H1 (cell line): ENCODE results near the gene NFXL1. TPM values are rescaled to one million over a fixed set of nuclear protein-coding genes. Genes with fewer than 3 reads are reported as not detected.

Experiments used
- CTCF ChIA-PET: fragments of 300-600 bp; sonication (Branson Sonifier 250); formaldehyde crosslinking; loops from one replicate; lab custom pipeline; 2021; ENCODE audit not compliant: partially characterized antibody; lab: Charles Lee
- POLR2A ChIA-PET: fragments of 300-600 bp; sonication (Branson Sonifier 250); formaldehyde crosslinking; loops from one replicate; lab custom pipeline; 2021; ENCODE audit warnings: inconsistent platforms; ENCODE audit not compliant: partially characterized antibody; lab: Charles Lee
- DNase-seq, 2 experiments: peaks; one replicate each; pipeline versions ENCODE4 v3.0.0 to v3.0.0-alpha.2; 2010 to 2022; ENCODE audit warnings: low spot score in 2 of 2, low read depth in 1 of 2, mixed read lengths in 1 of 2
- FAIRE-seq: peaks from 2 replicates; lab custom pipeline; 2011; peaks lifted over from hg19 to GRCh38; lab: Jason Lieb, UNC
- H2AFZ ChIP-seq: 2 replicates; pipeline ENCODE4 v1.8.1; 2012; ENCODE audit warnings: low read length, inconsistent platforms
- H2AK5ac ChIP-seq: 2 replicates; pipeline ENCODE4 v1.6.1; 2013; ENCODE audit warnings: low read depth, low read length
- H2BK120ac ChIP-seq: replicated peaks from 2 replicates; pipeline ENCODE3; 2013; ENCODE audit warnings: low read depth, low read length, inconsistent platforms
- H2BK12ac ChIP-seq: 2 replicates; pipeline ENCODE4 v1.6.1; 2013; ENCODE audit warnings: low read depth, low read length
- H2BK15ac ChIP-seq: 2 replicates; pipeline ENCODE4 v1.6.1; 2013; ENCODE audit warnings: low read length
- H2BK20ac ChIP-seq: 2 replicates; pipeline ENCODE4 v1.6.1; 2013; ENCODE audit warnings: low read length
- H2BK5ac ChIP-seq: 2 replicates; pipeline ENCODE4 v1.6.1; 2013; ENCODE audit warnings: low read depth, low read length
- H3K14ac ChIP-seq: 2 replicates; pipeline ENCODE4 v1.6.1; 2013; ENCODE audit warnings: inconsistent platforms; ENCODE audit not compliant: insufficient read length
- H3K18ac ChIP-seq: 2 replicates; pipeline ENCODE4 v1.6.1; 2013; ENCODE audit warnings: low read length; ENCODE audit errors: extremely low read depth
- H3K23ac ChIP-seq: 2 replicates; pipeline ENCODE4 v1.6.1; 2013; ENCODE audit warnings: inconsistent platforms; ENCODE audit not compliant: insufficient read length
- H3K23me2 ChIP-seq: 2 replicates; pipeline ENCODE4 v1.6.1; 2013; ENCODE audit warnings: low read depth, low read length
- H3K27ac ChIP-seq: 2 replicates; pipeline ENCODE4 v1.6.1; 2011; ENCODE audit warnings: low read depth, low read length, inconsistent platforms
- H3K27me3 ChIP-seq, 4 experiments: replicated peaks in 1 of 4; 1 replicate in 1 of 4; 2 replicates in 3 of 4; pipeline versions ENCODE4 v1.6.1 to v1.8.1; 2011 to 2013; ENCODE audit warnings: low read length in 3 of 4, mild to moderate bottlenecking in 3 of 4, inconsistent platforms in 2 of 4, mixed read lengths in 2 of 4, moderate library complexity in 1 of 4; ENCODE audit not compliant: control insufficient read depth in 3 of 4, insufficient read depth in 3 of 4; ENCODE audit errors: extremely low read depth in 1 of 4
- H3K36me3 ChIP-seq, 4 experiments: 2 replicates each; pipeline versions ENCODE4 v1.6.1 to v1.8.1; 2011 to 2013; ENCODE audit warnings: mild to moderate bottlenecking in 4 of 4, low read length in 3 of 4, moderate library complexity in 2 of 4, control low read depth in 1 of 4, inconsistent platforms in 1 of 4; ENCODE audit not compliant: insufficient read depth in 4 of 4, control insufficient read depth in 2 of 4
- H3K4ac ChIP-seq: replicated peaks from 2 replicates; pipeline ENCODE3; 2013; ENCODE audit warnings: low read length, low read depth, mixed read lengths, inconsistent platforms; ENCODE audit not compliant: insufficient read length
- H3K4me1 ChIP-seq, 4 experiments: replicated peaks in 1 of 4; 1 replicate in 1 of 4; 2 replicates in 3 of 4; pipeline versions ENCODE4 v1.6.1 to v1.8.1; 2011 to 2013; ENCODE audit warnings: low read length in 3 of 4, inconsistent platforms in 2 of 4, mixed read lengths in 1 of 4; ENCODE audit not compliant: insufficient read depth in 4 of 4, control insufficient read depth in 3 of 4
- H3K4me2 ChIP-seq, 2 experiments: 2 replicates each; pipeline versions ENCODE4 v1.6.1 to v1.8.1; 2011 to 2013; ENCODE audit warnings: low read depth in 2 of 2, low read length in 2 of 2, control low read depth in 1 of 2, inconsistent platforms in 1 of 2, mild to moderate bottlenecking in 1 of 2; ENCODE audit not compliant: insufficient read depth in 1 of 2
- H3K4me3 ChIP-seq, 4 experiments: fragments of 200-600, 300-600 bp in 1 of 4; sonication (generic), shearing (Covaris generic), sonication (Bioruptor Twin) in 1 of 4; 2 replicates each; pipeline versions ENCODE4 v1.5.1 to v1.8.1; 2011 to 2016; ENCODE audit warnings: low read length in 4 of 4, low read depth in 3 of 4, control low read depth in 2 of 4, inconsistent platforms in 2 of 4, mild to moderate bottlenecking in 2 of 4, mixed read lengths in 1 of 4, moderate library complexity in 1 of 4; ENCODE audit not compliant: insufficient read depth in 2 of 4; ENCODE audit errors: extremely low read depth in 1 of 4
- H3K56ac ChIP-seq: replicated peaks from 2 replicates; pipeline ENCODE3; 2013; ENCODE audit warnings: low read depth, mild to moderate bottlenecking, mixed read lengths, low read length, inconsistent platforms; ENCODE audit not compliant: insufficient read length
- H3K79me1 ChIP-seq: 2 replicates; pipeline ENCODE4 v1.6.1; 2013; ENCODE audit warnings: low read depth, low read length, control low read depth
- H3K79me2 ChIP-seq, 2 experiments: 2 replicates each; pipeline versions ENCODE4 v1.6.1 to v1.8.1; 2012 to 2013; ENCODE audit warnings: low read length in 2 of 2, mild to moderate bottlenecking in 2 of 2, inconsistent platforms in 1 of 2; ENCODE audit not compliant: insufficient read depth in 2 of 2, control insufficient read depth in 1 of 2
- H3K9ac ChIP-seq, 4 experiments: replicated peaks in 1 of 4; 1 replicate in 1 of 4; 2 replicates in 3 of 4; pipeline versions ENCODE4 v1.6.1 to v1.8.1; 2011 to 2013; ENCODE audit warnings: low read depth in 3 of 4, low read length in 3 of 4, control low read depth in 2 of 4, mild to moderate bottlenecking in 2 of 4, moderate library complexity in 2 of 4, inconsistent platforms in 1 of 4; ENCODE audit errors: extremely low read depth in 1 of 4
- H3K9me3 ChIP-seq, 2 experiments: 2 replicates each; pipeline versions ENCODE4 v1.6.1 to v1.8.1; 2012 to 2013; ENCODE audit warnings: mild to moderate bottlenecking in 2 of 2, moderate library complexity in 2 of 2, control low read depth in 1 of 2, inconsistent platforms in 1 of 2, low read depth in 1 of 2, low read length in 1 of 2, mixed read lengths in 1 of 2; ENCODE audit not compliant: insufficient read depth in 2 of 2
- H4K20me1 ChIP-seq, 2 experiments: replicated peaks in 1 of 2; 2 replicates each; pipeline versions ENCODE3 to v1.8.1; 2011 to 2013; ENCODE audit warnings: inconsistent platforms in 2 of 2, low read length in 2 of 2, mild to moderate bottlenecking in 1 of 2; ENCODE audit not compliant: insufficient read depth in 2 of 2, control insufficient read depth in 1 of 2
- H4K5ac ChIP-seq: 2 replicates; pipeline ENCODE4 v1.6.1; 2013; ENCODE audit warnings: low read length, low read depth, mixed read lengths, inconsistent platforms; ENCODE audit not compliant: insufficient read length
- H4K8ac ChIP-seq: 2 replicates; pipeline ENCODE4 v1.8.0; 2013; ENCODE audit warnings: mild to moderate bottlenecking, moderate library complexity, low read length, inconsistent platforms; ENCODE audit not compliant: insufficient read depth; ENCODE audit errors: extremely low read depth
- H4K91ac ChIP-seq: replicated peaks from 2 replicates; pipeline ENCODE3; 2013; ENCODE audit warnings: low read length, mixed read lengths, inconsistent platforms; ENCODE audit not compliant: insufficient read length
- CHD2 ChIP-seq: IDR thresholded peaks from 2 replicates; pipeline ENCODE4 v1.6.1; 2012; ENCODE audit warnings: low read length, improper control_type of control experiment
- JUN ChIP-seq: IDR thresholded peaks from 2 replicates; pipeline ENCODE4 v1.6.1; 2011; ENCODE audit warnings: low read depth, mild to moderate bottlenecking, improper control_type of control experiment, low read length
- MAX ChIP-seq: IDR thresholded peaks from 2 replicates; pipeline ENCODE4 v1.6.1; 2012; ENCODE audit warnings: inconsistent platforms
- POLR2AphosphoS5 ChIP-seq: IDR thresholded peaks from 2 replicates; pipeline ENCODE4 v1.6.1; 2011; ENCODE audit warnings: low read depth, low read length
- SAP30 ChIP-seq: fragments of 300-600 bp; sonication (generic); IDR thresholded peaks from 2 replicates; pipeline ENCODE4 v1.7.1; 2012; ENCODE audit warnings: low read length, moderate library complexity, mild to moderate bottlenecking, inconsistent platforms; ENCODE audit not compliant: insufficient read depth, insufficient replicate concordance
- SIRT6 ChIP-seq: IDR thresholded peaks from one replicate; pipeline ENCODE4 v1.7.1; 2012; ENCODE audit warnings: low read length, inconsistent platforms
- SIX5 ChIP-seq: IDR thresholded peaks from 2 replicates; pipeline ENCODE4 v1.6.1; 2011; ENCODE audit warnings: mild to moderate bottlenecking, low read depth, low read length
- TCF12 ChIP-seq: IDR thresholded peaks from 2 replicates; pipeline ENCODE4 v1.6.1; 2011; ENCODE audit warnings: low read depth, mild to moderate bottlenecking, low read length
- YY1 ChIP-seq: IDR thresholded peaks from 2 replicates; pipeline ENCODE4 v1.6.1; 2011; ENCODE audit warnings: low read depth, mild to moderate bottlenecking, low read length
- WGBS, 2 experiments: shearing (Covaris generic) in 1 of 2; methylation state at CpG; one replicate each; pipeline versions ENCODE4 v1.1.6 to v1.1.7; 2013 to 2015; ENCODE audit warnings: low lambda C conversion rate in 2 of 2, mixed read lengths in 2 of 2, inconsistent platforms in 1 of 2, low coverage in 1 of 2, missing lambda C conversion rate in 1 of 2; ENCODE audit not compliant: insufficient replicate concordance in 2 of 2, insufficient coverage in 1 of 2, insufficient read length in 1 of 2; ENCODE audit errors: extremely low coverage in 1 of 2, missing lambda C conversion rate in 1 of 2; 5-methylcytosine and 5-hydroxymethylcytosine counted together
- polyA plus RNA-seq, 7 experiments: library from polyadenylated mRNA; depleted of rRNA in 3 of 7; stranded (reverse) in 5 of 7; unstranded in 2 of 7; fragments of >200 nt in 5 of 7; fragments of 200-250 nt in 2 of 7; gene quantifications; 1 replicate in 5 of 7; 2 replicates in 1 of 7; 4 replicates in 1 of 7; pipeline versions ENCODE4 v1.2.1 to v1.2.3, GENCODE V29; 2011 to 2013; ENCODE audit warnings: missing spikeins in 2 of 7, mixed read lengths in 2 of 7
- total RNA-seq: library from RNA; stranded (reverse); fragmentation: NEBNext Ultra II Directional; extraction: Animal tissue kit (Norgen Biotek cat#: 25700); gene quantifications from 2 replicates; pipeline ENCODE4 v1.2.1, GENCODE V29; 2021

NFXL1 gene
- total and polyA plus RNA-seq, 2 of the 8 experiments (the other 6 are each of a cell fraction or from before 2014, with no cell fraction given): 10.0 to 29.5 TPM

- Histone ChIP-seq H3K23ac (no peak overlapping the region), H4K5ac (no peak overlapping the region), H4K91ac (no peak overlapping the region), H2BK20ac (no peak overlapping the region), H3K18ac (no peak overlapping the region), H3K4me3 (no peak overlapping the region), H3K9me3 (no peaks in the 10 kb centered on the region), H3K4me1 (no peaks in the 10 kb centered on the region), H2AK5ac (no peak overlapping the region), H3K79me2 (no peaks in the 10 kb centered on the region; a peak in 1 of 4 replicates), H3K23me2 (no peaks in the 10 kb centered on the region), H2AFZ (no peak overlapping the region), H3K4ac (no peak overlapping the region), H4K20me1 (no peaks in the 10 kb centered on the region), H3K14ac (no peak overlapping the region), H3K79me1 (no peaks in the 10 kb centered on the region), H3K27ac (no peak overlapping the region), H3K9ac (no peak overlapping the region), H2BK12ac (no peak overlapping the region), H3K27me3 (no peaks in the 10 kb centered on the region), H2BK5ac (no peak overlapping the region), H3K36me3 (peaks cover 0 to 32% (median 5%) of the 10 kb centered on the region in 4 experiments; a peak in 7 of 8 replicates), H3K56ac (no peak overlapping the region), H2BK120ac (no peak overlapping the region), H2BK15ac (no peak overlapping the region), H4K8ac (no peak overlapping the region)
- POLR2A ChIA-PET: no interaction called here
- no peak for DNase-seq
- CTCF ChIA-PET: interaction anchor here (1.7 to 2.2 kb wide), 2 partner anchors 15 to 150 kb away, joined by 4 to 6 read pairs; no protein-coding TSS in a partner anchor
- WGBS, 2 experiments: 93% methylated on average over 2 of the region's 2 CpGs; no CpG with 5 or more reads in 1 of the 2 experiments
- FAIRE-seq: no peak
- TF ChIP-seq MAX: no peak
- no peak for TF ChIP-seq JUN
- no peak for TF ChIP-seq YY1
- TF ChIP-seq CHD2: no peak
- TF ChIP-seq SIX5: no peak
- no peak for TF ChIP-seq SAP30
- no peak for TF ChIP-seq TCF12
- TF ChIP-seq POLR2AphosphoS5: no peak
- no peak for TF ChIP-seq SIRT6
- TF ChIP-seq, all 59 proteins: peak for 0
- no peak overlapping the region for H3K4me2 ChIP-seq
These were observed 59.0 kb downstream of the NFXL1 start for GRCh38 chr4:47855350-47855749.
